ENCODE measurements around the gene TRAPPC5. TPM values are rescaled to one million over a fixed set of nuclear protein-coding genes. Genes with fewer than 3 reads are reported as not detected.

TRAPPC5 gene
- total RNA-seq, 6 experiments from 2014 or later, result 41.7 to 66.5 (median 52.0) TPM

DNA sequence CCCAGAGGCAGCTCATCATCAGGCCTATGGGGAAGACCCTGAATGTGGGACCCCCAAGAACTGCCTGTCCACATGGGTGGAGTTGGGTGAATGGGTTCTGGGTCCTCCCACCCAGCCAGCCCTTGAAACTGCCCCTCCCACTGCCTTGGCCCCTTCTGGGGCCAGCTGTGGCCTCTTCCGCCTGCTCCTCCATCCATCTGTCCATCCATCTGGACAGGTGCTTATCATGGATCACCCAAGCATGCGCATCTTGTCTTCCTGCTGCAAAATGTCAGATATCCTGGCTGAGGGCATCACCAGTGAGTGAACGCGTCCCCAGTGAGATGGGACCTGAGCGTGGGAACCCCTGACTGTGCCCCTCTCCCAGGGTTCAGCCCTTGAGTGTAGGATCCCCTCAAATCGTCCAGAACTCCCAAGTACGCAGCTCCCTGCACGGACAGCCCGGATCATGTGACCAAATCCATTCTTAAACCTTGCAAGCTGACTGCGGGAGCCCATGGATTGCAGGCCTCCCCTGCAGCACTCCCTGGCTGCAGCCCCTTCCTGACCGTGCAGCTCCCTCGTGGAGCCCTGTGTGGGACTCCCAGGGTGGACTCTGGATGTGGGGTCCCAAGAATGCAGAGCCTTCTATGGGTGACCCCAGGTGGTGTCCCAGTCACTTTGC lies 41.7 kb upstream of the TRAPPC5 start:
- Histone ChIP-seq H3K4me1 (peaks cover 0 to 4% (median 0%) of the 10 kb centered on the region in 4 donors), H3K27ac (no peak overlapping the region), H3K36me3 (no peaks in the 10 kb centered on the region), H3K27me3 (no peaks in the 10 kb centered on the region), H3K9me3 (no peaks in the 10 kb centered on the region), H3K4me3 (no peak overlapping the region)
- intact Hi-C loops (cut with DNase I), result no loop called here
- ATAC-seq (no peak), DNase-seq (no peak)
- TF ChIP-seq, protein P1, sequence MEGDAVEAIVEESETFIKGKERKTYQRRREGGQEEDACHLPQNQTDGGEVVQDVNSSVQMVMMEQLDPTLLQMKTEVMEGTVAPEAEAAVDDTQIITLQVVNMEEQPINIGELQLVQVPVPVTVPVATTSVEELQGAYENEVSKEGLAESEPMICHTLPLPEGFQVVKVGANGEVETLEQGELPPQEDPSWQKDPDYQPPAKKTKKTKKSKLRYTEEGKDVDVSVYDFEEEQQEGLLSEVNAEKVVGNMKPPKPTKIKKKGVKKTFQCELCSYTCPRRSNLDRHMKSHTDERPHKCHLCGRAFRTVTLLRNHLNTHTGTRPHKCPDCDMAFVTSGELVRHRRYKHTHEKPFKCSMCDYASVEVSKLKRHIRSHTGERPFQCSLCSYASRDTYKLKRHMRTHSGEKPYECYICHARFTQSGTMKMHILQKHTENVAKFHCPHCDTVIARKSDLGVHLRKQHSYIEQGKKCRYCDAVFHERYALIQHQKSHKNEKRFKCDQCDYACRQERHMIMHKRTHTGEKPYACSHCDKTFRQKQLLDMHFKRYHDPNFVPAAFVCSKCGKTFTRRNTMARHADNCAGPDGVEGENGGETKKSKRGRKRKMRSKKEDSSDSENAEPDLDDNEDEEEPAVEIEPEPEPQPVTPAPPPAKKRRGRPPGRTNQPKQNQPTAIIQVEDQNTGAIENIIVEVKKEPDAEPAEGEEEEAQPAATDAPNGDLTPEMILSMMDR (IDR thresholded peaks at IDR 0.05), result no peak
- 84% methylated on average over 6 of the region's 12 CpGs for WGBS (ENCODE audit: insufficient coverage, low coverage, low lambda C conversion rate, missing lambda C conversion rate)

DNA sequence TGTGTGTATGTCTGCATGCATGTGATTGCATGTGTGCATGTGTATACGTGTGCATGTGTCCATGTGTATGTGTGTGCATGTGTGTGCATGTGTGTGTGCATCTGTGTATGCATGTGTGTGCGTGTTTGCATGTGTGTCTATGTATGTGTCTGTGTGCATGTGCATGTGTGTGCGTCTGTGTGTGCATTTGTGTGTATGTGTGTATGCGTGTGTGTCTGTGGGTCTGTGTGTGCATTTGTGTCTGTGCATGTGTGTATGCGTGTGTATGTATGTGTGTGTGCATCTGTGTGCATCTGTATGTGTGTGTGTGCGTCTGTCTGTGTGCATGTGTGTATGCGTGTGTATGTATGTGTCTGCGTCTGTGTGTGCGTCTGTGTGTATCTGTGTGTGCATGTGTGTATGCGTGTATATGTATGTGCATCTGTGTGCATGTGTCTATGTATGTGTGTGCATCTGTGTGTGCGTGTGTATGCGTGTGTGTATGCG lies 40.7 kb upstream of the TRAPPC5 start:
- WGBS (ENCODE audit: insufficient coverage, low coverage, low lambda C conversion rate, missing lambda C conversion rate), result 78% methylated on average over 5 of the region's 13 CpGs
- Histone ChIP-seq H3K36me3 (no peaks in the 10 kb centered on the region), H3K9me3 (no peaks in the 10 kb centered on the region), H3K4me1 (peaks cover 0 to 4% (median 0%) of the 10 kb centered on the region in 4 donors), H3K27me3 (no peaks in the 10 kb centered on the region), H3K27ac (no peak overlapping the region), H3K4me3 (no peak overlapping the region)
- intact Hi-C loops (cut with DNase I), result no loop called here
- ATAC-seq (no peak), DNase-seq (no peak)
- TF ChIP-seq, protein P1 (IDR thresholded peaks at IDR 0.05), result no peak
- no peak for TF ChIP-seq POLR2A (IDR thresholded peaks at IDR 0.05)

DNA sequence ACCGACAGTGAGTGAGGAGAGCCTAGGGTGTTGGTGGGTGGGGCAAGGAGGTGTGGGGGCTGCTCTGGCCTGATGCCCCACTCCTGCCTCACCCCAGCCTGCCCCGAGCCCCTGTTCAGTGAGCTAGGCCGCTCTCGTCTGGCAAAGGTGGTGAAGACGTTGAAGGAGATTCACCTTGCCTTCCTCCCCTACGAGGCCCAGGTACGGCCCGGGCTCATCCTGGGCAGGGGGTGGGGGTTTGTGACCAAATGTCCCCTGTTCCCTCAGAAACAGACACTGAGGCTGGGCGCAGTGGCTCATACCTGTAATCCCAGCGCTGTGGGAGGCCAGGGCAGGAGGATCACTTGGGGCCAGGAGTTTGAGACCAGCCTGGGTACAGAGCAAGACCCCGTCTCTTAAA lies 39.8 kb upstream of the TRAPPC5 start:
- no peak for ATAC-seq
- no peak overlapping the region for H3K4me3 ChIP-seq
- H3K4me1 ChIP-seq, result peaks cover 0 to 4% (median 0%) of the 10 kb centered on the region in 4 donors
- no peak overlapping the region for H3K27ac ChIP-seq
- no peaks in the 10 kb centered on the region for H3K36me3 ChIP-seq
- intact Hi-C loops (cut with DNase I), result no loop called here
- H3K9me3 ChIP-seq, result no peaks in the 10 kb centered on the region
- H3K27me3 ChIP-seq, result no peaks in the 10 kb centered on the region
- no peak for TF ChIP-seq POLR2A (IDR thresholded peaks at IDR 0.05)
- TF ChIP-seq, protein P1 (IDR thresholded peaks at IDR 0.05), result no peak
- WGBS (ENCODE audit: insufficient coverage, low coverage, low lambda C conversion rate, missing lambda C conversion rate), result 93% methylated on average over 3 of the region's 11 CpGs
- DNase-seq, result no peak

DNA sequence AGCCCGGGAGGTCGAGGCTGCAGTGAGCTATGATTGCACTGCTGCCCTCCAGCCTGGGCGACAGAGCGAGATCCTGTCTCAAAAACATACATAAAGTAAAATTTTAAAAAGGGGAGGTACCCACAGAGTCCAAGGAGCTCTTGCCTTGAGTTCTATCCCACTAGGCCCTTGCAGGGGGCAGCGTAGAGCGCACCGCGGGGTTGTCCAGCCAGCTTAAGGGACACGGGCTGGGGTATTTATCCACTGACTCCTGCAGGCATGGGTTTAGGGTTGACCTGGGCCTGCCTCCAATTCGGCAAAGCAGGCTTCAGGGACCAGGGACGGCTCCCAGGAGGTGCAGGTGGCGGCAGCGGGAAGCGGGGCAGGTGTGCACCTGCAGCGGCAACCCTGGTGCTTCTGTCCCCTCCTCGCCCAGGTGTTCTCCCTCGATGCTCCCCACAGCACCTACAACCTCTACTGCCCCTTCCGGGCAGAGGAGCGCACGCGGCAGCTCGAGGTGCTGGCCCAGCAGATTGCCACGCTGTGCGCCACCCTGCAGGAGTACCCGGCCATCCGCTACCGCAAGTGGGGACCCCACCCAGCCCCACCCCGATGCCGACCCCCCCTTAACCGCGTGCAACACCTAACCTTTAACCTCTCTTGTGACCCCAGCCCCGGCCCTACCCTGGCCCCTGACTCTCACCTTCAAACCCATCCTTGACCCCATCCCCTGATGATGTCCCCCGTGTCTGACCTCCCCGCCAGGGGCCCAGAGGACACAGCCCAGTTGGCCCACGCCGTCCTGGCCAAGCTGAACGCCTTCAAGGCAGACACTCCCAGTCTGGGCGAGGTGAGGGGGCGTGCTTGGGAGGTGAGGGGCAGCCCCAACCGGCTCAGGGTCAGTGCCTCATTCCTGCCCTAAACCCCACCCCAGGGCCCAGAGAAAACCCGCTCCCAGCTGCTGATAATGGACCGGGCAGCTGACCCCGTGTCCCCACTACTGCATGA lies 39.0 kb upstream of the TRAPPC5 start:
- no peak for DNase-seq
- intact Hi-C loops (cut with DNase I), result no loop called here
- WGBS (ENCODE audit: insufficient coverage, low coverage, low lambda C conversion rate, missing lambda C conversion rate), result 93% methylated on average over 21 of the region's 43 CpGs

More for the DNA sequence above, 39.0 kb upstream of the TRAPPC5 start:
- Histone ChIP-seq H3K36me3 (no peaks in the 10 kb centered on the region), H3K27ac (no peak overlapping the region), H3K4me1 (peaks cover 0 to 4% (median 0%) of the 10 kb centered on the region in 4 donors), H3K9me3 (no peaks in the 10 kb centered on the region), H3K27me3 (no peaks in the 10 kb centered on the region), H3K4me3 (no peak overlapping the region)
- no peak for ATAC-seq
- TF ChIP-seq, protein P1 (IDR thresholded peaks at IDR 0.05), result no peak
- TF ChIP-seq POLR2A (IDR thresholded peaks at IDR 0.05), result no peak

Measured in right lobe of liver (tissue), 6 donors.